Glomerular visceral epithelial cell (primary cell): ENCODE results near the gene EIF5.

Experiments used
- DNase-seq: peaks from one replicate; pipeline ENCODE4 v3.0.0-alpha.2; 2016; ENCODE audit errors: extremely low spot score

The EIF5 gene

DNA sequence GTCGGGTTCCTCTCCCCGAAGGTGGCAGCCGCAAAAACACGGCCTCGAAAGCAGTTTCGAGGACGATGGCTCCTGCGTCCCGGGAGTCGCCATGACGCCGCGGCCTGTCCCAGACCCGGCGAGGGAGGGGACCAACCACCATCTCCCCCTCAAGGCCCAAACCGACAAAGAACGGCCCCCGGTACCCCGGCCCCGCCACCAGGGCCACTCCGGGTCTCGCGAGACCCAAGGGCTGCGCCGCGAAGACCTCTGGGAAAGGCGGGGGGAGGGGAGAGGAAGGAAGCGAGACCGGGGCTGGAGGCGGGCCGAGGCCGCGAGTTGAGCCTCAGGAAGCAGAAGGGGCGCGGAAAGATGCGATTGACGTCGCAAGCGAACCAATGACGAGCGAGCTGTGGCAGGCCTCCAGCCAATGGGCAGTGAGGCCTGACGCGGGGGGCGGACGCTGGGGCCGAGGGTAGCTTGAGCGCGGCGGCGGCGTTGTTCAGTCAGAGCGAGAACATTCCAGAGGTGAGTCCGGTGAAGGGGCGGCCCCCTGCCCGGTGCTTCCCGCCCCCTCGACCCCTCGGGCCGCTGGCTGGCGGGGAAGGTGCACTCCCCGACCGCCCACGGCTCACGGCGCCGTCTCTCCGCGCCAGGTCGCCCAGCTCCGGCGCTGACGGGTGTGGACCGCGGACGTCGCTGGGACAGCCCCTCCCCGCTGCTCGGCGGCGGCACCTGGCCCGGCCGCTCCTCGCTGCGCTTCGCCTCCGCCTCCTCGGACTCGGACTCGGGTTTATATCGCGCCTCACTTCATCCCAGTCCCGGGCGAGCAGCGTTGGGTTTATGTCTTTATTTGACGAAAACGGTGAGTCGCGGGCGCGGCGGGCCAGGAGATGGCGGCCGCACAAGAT is at the start of gene EIF5:
Gene EIF5, plus strand, starts transcription at position 484 of the 890 bp plus-strand sequence. CDS start 1,624 bp downstream, outside the sequence.
- peak; percentile 99 for DNase-seq

DNA sequence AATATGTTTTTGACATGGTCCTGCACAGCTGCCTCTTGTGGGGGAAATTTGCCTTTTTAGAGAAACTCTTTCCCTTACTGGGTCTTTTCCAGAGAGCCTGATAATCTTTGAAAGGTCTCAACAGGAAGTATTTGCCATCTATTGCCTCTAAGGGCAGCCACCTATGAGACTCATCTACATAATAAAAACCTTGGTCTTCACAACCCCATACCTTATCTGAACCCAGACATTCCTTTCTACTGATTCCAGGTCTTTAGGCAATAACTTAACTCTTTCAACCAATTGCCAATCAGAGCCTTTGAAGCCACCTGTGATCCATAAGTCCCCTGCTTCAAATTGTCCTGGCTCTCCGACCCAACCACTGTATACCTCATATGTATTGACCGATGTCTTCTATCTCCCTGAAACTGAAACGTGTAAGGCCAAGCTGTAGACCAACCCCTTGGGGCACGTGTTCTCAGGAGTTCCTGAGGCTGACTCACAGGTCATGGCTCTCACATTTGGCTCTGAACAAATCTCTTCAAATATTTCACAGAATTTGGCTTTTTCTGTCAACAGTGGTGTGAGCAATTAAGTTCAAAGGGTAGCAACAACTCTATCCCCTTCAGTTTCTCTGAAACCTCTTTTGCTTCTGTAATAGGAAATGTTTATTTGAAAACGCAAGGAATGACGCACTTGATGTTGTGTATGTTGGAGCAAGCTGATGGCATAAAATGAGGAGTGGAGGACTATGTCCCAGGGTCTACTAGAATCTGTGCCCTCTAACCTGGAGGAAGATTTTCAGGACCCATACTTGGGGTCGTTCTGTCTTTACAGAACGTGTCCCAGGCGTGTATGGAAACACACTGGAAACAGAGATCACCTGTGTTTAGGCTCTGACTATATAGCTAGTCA is 49.2 kb upstream of the EIF5 start:
- no peak for DNase-seq

DNA sequence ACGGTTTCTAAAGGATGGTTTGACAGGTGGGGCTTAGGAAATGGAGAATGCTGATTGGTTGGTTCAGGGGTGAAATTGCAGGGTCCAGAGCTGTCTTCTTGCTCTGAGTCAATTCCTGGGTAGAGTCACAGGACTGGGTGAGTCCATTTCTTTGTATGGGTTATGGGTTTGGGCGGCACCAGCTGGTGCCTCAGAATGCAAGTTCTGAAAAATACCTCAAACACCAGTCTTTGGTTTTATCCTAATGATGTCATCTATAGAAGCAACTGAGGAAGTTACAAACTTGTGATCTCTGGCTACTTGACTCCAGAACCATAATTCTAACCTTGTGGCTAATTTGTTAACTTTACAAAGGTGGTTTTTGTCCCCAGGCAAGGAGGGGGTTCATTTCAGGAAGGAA is 47.6 kb upstream of the EIF5 start:
- no peak for DNase-seq

DNA sequence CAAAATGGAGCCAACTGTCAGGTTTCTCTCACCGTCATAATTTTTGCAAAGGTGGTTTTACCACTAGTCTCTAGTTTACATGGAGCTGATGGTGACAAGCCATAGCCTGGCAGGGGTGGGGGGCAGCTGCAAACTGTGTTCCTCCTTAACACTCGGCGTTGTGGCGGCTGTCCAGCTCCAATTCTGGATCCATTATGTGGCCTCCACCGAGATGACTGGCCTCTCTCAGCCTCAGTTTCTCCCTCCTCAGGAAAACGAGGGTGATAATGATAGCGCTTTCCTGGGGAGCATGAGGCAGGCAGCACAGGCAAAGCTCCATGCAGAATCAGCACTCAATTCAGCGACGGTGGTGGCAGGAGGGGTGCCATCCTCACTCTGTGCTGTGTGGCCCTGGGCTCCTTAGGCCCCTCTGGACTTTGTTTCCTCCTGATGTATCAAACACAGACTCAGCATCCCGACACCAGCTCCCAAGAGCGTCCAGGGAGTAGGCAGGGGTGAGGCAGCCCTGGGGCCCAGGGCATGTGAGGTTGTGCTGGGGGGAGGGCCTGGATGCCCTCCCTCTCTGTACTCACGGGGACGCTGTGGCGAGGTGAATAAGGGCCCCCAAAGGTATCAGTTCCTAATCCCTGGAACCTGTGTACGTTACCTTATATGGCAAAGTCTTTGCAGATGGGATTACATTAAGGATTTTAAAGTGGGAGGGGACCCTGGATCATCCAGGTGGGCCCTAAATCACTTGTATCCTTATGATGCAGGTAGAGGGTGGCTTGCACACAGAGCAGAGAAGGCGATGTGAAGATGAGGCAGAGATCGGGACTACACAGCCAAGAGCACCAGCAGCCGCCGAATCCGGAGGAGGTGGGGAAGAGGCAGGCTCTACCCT is 46.8 kb upstream of the EIF5 start:
- DNase-seq, result no peak

DNA sequence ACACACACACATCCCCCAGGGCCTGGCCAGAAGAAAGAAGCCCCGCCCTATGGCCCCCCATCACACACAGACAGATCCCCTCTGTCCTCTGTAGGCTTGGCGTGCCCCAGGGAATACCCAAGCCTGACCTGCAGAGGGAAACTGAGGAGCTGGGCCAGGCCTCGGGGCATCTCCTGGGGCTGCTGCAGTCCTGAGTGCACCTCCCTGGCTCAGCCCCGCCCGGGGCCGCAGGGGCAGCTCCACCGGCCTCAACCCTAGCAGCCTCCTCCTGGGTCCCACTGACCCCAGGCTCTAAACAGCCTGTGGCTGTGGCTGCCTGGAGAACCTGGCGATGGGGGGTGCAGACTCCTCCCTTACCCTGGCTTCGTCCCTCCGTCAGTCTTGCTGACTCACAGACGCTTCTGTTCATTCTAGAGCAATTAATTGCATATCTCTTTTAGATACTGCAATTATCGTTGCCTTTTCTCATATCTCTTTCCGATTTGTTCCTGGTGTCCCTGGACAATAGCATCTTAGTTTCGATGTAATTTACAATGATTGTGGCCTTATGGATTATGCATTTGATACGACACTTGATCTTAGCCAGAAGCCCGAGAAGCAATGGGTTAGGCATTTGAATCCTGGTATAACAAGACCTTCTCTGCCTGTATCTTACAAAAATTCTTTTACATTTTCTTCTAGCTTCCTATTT is 45.8 kb upstream of the EIF5 start:
- no peak for DNase-seq

DNA sequence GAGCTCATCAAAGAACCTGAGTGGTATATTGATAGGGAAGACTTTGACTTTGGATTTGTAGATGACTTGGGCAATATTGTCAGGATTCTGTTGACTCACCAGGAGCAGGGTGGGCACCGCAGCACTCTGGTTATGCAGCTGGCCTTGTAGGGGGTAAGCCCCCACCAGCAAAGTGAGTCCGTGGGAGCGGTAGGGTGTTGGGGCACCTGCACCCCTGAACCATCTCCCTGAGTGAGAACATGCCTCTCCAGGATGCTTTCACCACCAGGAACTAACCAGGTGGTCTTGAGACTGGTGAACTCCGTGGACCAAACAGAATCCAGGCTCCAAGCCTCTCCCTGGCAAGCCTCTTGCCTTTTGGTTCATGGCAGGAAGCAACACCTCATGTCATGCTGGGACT is 44.0 kb upstream of the EIF5 start:
- DNase-seq, result no peak

DNA sequence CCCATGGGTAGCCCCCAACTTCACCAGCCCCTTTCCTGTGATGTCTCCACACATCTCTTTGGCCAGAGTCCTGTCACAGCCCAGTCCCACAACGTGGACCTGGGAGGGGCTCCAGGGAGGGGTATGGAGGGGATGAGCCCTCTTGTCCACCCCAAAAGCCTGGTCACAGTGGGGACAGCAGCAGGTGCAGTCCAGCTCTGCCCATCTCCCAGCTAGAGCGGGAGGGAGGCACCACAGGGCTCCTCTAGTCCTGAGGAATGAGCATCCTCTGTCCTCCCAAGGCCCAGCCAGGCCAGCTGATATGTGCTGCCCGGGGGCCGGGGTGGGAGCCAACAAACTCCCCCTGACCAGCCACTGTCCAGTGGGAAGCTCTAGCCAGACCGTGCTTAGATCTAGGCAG is 43.5 kb upstream of the EIF5 start:
- DNase-seq, result no peak

DNA sequence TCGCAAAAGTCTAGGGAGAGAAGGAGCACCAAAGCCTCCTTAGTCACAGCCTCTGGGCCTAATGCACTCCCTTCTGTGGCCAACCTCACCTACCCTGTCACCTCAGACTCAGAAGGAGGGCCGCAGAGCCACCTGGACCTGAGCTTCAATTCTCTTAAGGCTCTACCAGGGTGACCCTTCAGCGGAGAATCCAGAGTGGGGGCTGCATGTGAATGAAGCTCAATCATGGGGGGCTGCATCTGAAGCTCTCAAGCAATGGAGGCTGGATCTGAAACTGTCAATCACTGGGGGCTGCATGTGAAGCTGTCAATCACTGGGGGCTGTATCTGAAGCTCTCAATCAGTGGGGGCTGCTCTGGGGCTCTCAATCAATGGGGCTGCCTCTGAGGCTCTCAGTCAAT is 43.1 kb upstream of the EIF5 start:
- DNase-seq, result no peak

DNA sequence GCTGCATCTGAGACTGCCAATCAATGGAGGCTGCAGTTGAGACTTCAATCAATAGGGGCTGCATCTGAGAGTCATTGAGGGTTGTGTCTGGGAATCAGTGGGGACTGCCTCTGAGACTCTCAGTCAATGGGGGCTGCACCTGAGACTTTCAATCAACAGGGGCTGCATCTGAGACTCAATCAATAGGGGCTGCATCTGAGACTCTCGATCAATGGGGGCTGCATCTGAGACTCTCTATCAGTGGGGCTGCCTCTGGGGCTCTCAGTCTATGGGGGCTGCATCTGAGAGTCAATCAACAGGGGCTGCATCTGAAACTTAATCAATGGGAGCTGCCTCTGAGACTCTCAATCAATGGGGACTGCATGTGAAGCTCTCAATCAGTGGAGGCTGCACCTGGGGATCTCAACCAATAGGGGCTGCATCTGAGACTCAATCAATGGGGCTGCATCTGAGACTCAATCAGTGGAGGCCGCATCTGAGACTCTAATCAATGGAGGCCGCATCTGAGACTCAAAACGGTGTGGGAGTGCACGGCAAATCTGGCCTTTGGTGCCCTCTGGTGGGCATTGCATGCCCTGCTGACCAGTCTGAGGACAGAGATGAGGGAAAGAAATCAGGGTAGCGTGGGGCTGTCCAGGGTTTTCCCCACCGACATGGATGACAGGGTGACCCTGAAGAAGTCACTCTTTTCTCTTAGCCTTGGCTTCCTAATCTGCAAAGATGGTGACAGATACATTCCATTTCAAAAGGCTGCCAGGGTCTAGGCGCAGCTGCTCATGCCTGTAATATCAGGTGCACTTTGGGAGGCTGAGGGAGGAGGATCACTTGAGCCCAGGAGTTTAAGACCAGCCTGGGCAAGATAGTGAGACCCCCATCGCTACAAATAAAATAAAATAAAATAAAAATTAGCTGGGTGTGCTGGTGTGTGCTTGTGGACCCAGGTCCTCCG is 41.3 kb upstream of the EIF5 start:
- peak; percentile 72 for DNase-seq

DNA sequence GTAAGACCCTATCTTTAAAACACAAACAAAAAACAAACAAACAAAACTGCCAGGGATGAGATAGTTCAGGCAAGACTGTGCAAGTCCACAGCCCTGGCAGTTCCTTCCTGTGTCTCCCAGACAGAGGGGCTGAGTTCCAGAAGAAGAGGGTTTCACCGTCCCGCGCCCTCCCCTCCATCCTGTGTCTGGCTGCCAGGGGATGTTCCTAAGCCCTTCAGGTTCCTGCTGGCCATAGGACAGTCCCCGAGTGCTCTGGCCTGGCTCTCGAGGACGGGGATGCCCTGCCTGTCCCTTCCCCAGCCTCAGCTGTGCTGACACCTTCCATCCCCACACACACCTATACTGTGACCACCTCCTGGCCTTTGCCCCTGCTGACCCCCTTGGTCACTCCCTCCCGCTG is 40.6 kb upstream of the EIF5 start:
- DNase-seq, result no peak

DNA sequence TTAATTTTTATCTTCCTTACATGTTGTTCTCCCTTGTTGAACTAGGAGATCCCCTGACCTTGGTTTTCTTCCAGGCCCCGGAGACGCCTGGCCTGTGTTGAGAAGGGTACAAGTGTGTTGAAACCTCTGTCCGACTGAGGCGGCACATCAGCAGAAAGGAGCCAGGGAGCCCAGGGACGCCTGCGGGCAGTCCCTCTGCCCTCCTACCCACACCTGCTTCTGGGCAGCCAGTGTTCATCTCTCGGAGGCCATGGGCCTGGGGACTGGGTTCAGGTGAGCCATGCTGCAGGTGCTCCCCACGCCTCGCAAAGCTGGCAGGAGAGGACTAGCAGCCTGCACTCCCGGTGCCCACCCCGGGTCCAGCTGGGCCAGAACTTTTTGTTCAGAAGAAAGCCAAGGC is 39.9 kb upstream of the EIF5 start:
- DNase-seq, result no peak

DNA sequence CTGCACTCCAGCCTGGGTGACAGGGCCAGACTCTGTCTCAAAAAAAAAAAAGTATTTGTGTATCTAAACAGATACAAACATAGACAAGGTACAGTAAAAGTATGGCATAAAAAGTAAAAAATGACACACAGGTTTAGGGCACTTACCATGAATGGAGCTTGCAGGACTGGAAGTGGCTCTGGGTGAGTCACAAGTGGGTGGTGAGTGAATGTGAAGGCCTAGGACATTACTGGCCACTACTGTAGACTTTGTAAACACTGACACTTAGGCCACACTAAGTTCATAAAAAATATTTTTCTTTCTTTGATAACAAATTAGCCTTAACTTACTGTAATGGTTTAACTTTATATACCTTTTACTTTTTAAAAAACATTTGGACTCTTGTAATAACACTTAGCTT is 38.0 kb upstream of the EIF5 start:
- DNase-seq, result peak; percentile 41

DNA sequence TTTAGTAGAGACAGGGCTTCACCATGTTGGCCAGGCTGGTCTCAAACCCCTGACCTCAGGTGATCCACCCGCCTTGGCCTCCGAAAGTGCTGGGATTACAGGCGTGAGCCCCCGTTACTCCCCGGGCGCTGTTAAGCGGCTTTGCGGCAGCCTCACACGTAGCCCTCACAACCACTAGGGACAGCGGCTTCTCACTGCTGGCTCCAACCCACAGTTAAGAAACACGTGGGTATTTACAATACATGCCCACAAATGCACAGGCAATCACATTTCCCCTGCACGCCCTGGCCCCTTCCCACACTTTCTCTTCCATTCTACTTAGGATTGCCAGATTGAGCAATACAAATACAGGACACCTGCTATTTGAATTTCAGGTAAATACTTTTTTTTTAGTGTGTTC is 37.0 kb upstream of the EIF5 start:
- no peak for DNase-seq

DNA sequence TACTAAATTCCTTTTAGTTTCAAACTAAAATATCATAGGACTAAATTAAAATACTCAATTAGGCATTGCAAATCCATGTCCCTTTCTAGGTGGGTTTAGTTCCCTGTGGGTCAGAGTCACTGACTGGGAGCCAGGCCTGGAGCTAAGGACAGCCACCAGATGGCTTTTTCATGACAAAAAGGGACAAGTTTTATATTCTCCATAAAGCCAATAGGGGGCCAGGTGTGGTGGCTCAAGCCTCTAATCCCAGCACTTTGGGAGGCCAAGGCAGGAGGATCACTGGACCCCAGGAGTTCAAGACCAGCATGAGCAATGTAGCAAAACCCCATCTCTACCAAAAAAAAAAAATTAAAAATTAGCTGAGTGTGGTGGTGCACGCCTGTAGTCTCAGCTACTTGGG is 35.4 kb upstream of the EIF5 start:
- DNase-seq, result no peak

DNA sequence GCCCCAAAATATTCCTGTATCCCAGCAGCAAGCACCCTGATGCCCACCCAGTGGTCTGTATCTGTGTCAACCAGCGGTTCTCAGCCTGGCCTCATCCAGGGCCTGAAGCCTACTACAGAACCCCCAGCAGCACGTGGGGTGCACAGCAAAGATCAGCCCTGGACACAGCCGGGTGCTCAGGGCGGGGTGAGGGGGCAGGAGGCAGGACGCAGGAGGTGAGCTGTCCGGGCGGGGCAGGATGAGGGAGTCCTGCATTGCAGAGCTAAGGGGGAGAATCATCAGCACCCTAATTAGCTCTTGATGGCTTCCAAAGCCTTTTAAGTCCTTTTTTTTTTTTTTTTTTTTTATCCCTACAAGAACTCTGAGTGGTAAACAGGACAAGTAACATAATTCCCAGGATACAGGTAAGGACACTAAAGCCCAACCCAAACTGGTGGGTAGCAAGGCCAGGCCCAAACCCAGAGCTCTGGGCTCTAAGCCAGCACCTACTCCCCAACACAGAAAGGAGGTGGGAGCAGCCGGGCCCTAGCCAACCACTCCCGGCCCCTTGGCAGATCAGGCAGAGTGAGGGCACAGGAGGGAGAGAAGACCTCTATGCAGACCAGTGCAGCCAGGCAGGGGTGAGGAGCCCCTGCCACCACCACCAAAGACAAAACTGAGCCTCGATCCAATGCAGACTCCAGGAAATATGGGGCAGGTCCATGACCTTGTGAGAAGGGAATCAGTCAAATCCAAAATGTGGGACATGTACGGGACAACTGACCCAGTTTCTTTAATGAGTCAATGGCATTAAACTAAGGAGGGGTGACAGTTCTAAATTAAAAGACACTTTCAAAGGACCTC is 32.3 kb upstream of the EIF5 start:
- no peak for DNase-seq

DNA sequence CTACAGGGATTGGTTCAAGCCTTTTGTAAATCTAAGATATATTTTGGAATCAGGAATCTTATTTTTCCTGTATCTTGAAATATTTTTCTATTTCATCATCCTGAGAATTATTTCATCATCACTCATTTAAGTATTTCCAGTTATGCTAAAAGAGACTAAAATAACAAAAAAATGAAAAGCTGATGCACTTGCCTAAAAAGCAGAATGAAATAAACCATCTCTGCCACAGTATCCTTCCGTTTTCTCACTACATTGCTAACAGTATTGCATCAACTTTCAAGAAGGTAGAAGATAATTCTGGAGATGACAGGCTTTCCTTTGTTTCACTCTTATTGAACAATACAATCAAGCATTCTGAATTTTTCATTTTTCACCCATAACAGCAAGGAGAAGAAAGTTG is 31.1 kb upstream of the EIF5 start:
- DNase-seq, result no peak

DNA sequence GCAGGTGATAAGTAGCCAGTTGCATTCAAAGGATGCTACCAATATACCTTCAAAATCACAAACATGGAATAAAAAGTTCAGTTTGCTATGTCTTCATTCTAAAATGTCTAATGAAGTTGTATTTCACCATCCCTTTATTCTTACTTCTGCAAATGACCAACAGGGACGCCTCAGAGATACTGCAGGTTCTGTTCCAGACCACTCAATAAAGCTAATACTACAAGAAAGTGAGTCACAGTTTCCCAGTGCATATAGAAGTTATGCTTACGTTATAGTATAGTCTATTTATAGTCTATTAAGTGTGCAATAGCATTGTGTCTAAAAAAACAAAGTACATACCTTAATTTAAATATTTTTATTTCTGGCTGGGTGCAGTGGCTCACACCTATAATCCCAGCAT is 29.3 kb upstream of the EIF5 start:
- no peak for DNase-seq

DNA sequence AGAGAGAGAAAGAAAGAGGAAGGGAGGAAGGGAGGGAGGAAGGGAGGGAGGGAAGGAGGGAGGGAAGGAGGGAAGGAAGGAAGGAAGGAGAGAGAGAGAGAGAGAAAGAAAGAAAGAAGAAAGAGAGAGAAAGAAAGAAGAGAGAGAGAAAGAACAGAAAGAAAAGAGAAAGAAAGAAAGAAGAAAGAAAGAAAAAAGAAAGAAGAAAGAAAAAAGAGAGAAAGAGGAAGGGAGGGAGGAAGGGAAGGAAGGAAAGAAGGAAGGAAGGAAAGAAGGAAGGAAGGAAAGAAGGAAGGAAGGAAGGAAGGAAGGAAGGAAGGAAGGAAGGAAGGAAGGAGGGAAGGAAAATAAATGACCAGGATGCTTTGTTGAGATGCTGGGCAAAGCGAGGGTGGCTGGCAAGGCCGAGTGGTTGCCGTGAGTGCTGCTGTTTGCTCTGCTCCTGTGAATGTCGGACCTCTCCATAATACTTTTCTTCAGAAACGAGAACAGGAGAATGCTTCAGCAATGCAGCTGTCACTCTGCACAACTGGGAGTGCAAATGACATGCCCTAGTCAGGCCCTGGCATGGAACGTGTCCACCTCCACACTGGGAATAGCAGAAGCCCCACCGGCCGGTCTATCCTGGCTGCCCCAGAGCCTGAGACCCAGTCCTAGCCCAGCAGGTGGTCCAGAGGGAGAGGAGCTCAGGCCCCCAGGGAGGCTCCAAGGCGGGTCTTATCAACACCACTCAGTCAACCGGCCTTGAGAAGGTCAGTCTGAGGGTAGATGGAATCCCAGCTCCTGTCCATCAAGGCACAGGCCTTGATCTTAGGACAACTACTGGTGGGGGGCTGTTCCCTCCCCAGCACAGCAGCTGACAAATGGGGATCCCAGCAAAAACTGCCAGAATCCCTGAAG is 25.1 kb upstream of the EIF5 start:
- DNase-seq, result no peak
